Fibroblast of lung (primary cell): Measurements from ENCODE around the gene USO1. TPM values are rescaled to one million over a fixed set of nuclear protein-coding genes. Genes with fewer than 3 reads are reported as not detected.

ENCODE experiments used
- DNase-seq, 2 donors: peaks; one replicate each; pipeline versions ENCODE4 v3.0.0 to v3.0.0-alpha.2; 2010; ENCODE audit warnings: low read depth in 2 of 2
- H2AFZ ChIP-seq: 2 replicates; pipeline ENCODE4 v1.5.1; 2012; ENCODE audit warnings: low read length, control low read depth, inconsistent platforms
- H3K27ac ChIP-seq: 2 replicates; pipeline ENCODE4 v1.5.1; 2011; ENCODE audit warnings: low read length, control low read depth; ENCODE audit not compliant: insufficient read depth
- H3K27me3 ChIP-seq: 2 replicates; pipeline ENCODE4 v1.5.1; 2011; ENCODE audit warnings: mild to moderate bottlenecking, low read length; ENCODE audit not compliant: control insufficient read depth, insufficient read depth
- H3K36me3 ChIP-seq: 2 replicates; pipeline ENCODE4 v1.5.1; 2011; ENCODE audit warnings: low read length; ENCODE audit not compliant: control insufficient read depth, insufficient read depth
- H3K4me1 ChIP-seq: 2 replicates; pipeline ENCODE4 v1.5.1; 2011; ENCODE audit warnings: low read length; ENCODE audit not compliant: control insufficient read depth, insufficient read depth; ENCODE audit errors: extremely low read depth
- H3K4me2 ChIP-seq: 2 replicates; pipeline ENCODE4 v1.5.1; 2011; ENCODE audit warnings: low read length, control low read depth; ENCODE audit not compliant: insufficient read depth; ENCODE audit errors: extremely low read depth
- H3K4me3 ChIP-seq, 4 experiments: fragments of 200-600 bp in 1 of 4; sonication (generic) in 1 of 4; replicated peaks in 1 of 4; 2 replicates each; pipeline ENCODE4 v1.5.1; 2011 to 2016; ENCODE audit warnings: low read length in 4 of 4, low read depth in 3 of 4, mild to moderate bottlenecking in 3 of 4, control low read depth in 2 of 4, inconsistent platforms in 1 of 4, mixed read lengths in 1 of 4; ENCODE audit not compliant: insufficient read depth in 1 of 4; ENCODE audit errors: control extremely low read depth in 1 of 4
- H3K79me2 ChIP-seq: 2 replicates; pipeline ENCODE4 v1.5.1; 2012; ENCODE audit warnings: mild to moderate bottlenecking, low read length, inconsistent platforms; ENCODE audit not compliant: control insufficient read depth, insufficient read depth
- H3K9ac ChIP-seq: 2 replicates; pipeline ENCODE4 v1.5.1; 2011; ENCODE audit warnings: mild to moderate bottlenecking, low read length, control low read depth; ENCODE audit not compliant: insufficient read depth
- H3K9me3 ChIP-seq: 2 replicates; pipeline ENCODE4 v1.5.1; 2012; ENCODE audit warnings: low read depth, low read length; ENCODE audit not compliant: control insufficient read depth, insufficient read depth
- H4K20me1 ChIP-seq: 2 replicates; pipeline ENCODE4 v1.5.1; 2011; ENCODE audit warnings: low read length; ENCODE audit not compliant: control insufficient read depth, insufficient read depth; ENCODE audit errors: extremely low read depth
- CTCF ChIP-seq, 2 donors: IDR thresholded peaks in 1 of 2; conservative IDR thresholded peaks in 1 of 2; 1 replicate in 1 of 2; 2 replicates in 1 of 2; pipeline ENCODE4 v1.5.1; 2011 to 2012; ENCODE audit warnings: low read length in 2 of 2, control low read depth in 1 of 2, inconsistent platforms in 1 of 2, low read depth in 1 of 2, mild to moderate bottlenecking in 1 of 2
- EZH2 ChIP-seq: IDR thresholded peaks from 2 replicates; pipeline ENCODE4 v1.5.1; 2012; ENCODE audit warnings: low read length, control low read depth, mild to moderate bottlenecking; ENCODE audit errors: missing control alignments
- polyA plus RNA-seq, 2 donors: library from polyadenylated mRNA; depleted of rRNA in 1 of 2; stranded (reverse) in 1 of 2; unstranded in 1 of 2; fragments of >200 nt; gene quantifications; 2 replicates each; pipeline ENCODE4 v1.2.1, GENCODE V29; 2011 to 2012; ENCODE audit warnings: missing spikeins in 1 of 2
- total RNA-seq: library from RNA; depleted of rRNA; stranded (reverse); fragments of >200 nt; gene quantifications from 2 replicates; pipeline ENCODE4 v1.2.1, GENCODE V29; 2014

USO1 gene
- total and polyA plus RNA-seq, 2 donors (not counting 1 experiment from before 2014, with no cell fraction given), result 123 to 130 TPM

- DNase-seq, result peak; percentile 59 to 67
- H4K20me1 ChIP-seq, result no peaks in the 10 kb centered on the region
- TF ChIP-seq CTCF (conservative IDR thresholded peaks at IDR 0.05 in 1 of 2, IDR thresholded peaks at IDR 0.05 in 1 of 2; ENCODE audit: low read depth in 1 of 2, low read length in 2 of 2) (no peak), EZH2 (no peak)
- no peaks in the 10 kb centered on the region for H3K9me3 ChIP-seq
- peaks cover 2% of the 10 kb centered on the region for H3K36me3 ChIP-seq
- no peaks in the 10 kb centered on the region for H3K4me1 ChIP-seq
- no peak overlapping the region for H3K4me3 ChIP-seq
- no peak overlapping the region for H3K9ac ChIP-seq
- H2AFZ ChIP-seq, result no peak overlapping the region
- H3K79me2 ChIP-seq, result peaks cover 46% of the 10 kb centered on the region
- H3K27me3 ChIP-seq, result no peaks in the 10 kb centered on the region
- H3K4me2 ChIP-seq, result no peak overlapping the region
- no peak overlapping the region for H3K27ac ChIP-seq
Observed at GRCh38 chr4:75745161-75745560, 20.8 kb downstream of the USO1 start.

- Histone ChIP-seq H3K4me2 (no peak overlapping the region), H4K20me1 (no peaks in the 10 kb centered on the region), H3K9ac (no peak overlapping the region), H2AFZ (no peak overlapping the region), H3K36me3 (peaks cover 2% of the 10 kb centered on the region), H3K4me3 (no peak overlapping the region), H3K9me3 (no peaks in the 10 kb centered on the region), H3K4me1 (no peaks in the 10 kb centered on the region), H3K79me2 (peaks cover 43% of the 10 kb centered on the region), H3K27ac (no peak overlapping the region), H3K27me3 (no peaks in the 10 kb centered on the region)
- DNase-seq, result no peak
- TF ChIP-seq EZH2 (no peak), CTCF (conservative IDR thresholded peaks at IDR 0.05 in 1 of 2, IDR thresholded peaks at IDR 0.05 in 1 of 2; ENCODE audit: low read depth in 1 of 2, low read length in 2 of 2) (no peak)
Observed at GRCh38 chr4:75745721-75746199, 21.4 kb downstream of the USO1 start.

- H2AFZ ChIP-seq, result no peak overlapping the region
- no peak overlapping the region for H3K9ac ChIP-seq
- H3K4me2 ChIP-seq, result no peak overlapping the region
- H3K79me2 ChIP-seq, result peaks cover 12% of the 10 kb centered on the region
- no peaks in the 10 kb centered on the region for H3K9me3 ChIP-seq
- H3K36me3 ChIP-seq, result peaks cover 2% of the 10 kb centered on the region
- H3K27me3 ChIP-seq, result no peaks in the 10 kb centered on the region
- no peaks in the 10 kb centered on the region for H4K20me1 ChIP-seq
- H3K4me3 ChIP-seq, result no peak overlapping the region
- TF ChIP-seq EZH2 (no peak), CTCF (conservative IDR thresholded peaks at IDR 0.05 in 1 of 2, IDR thresholded peaks at IDR 0.05 in 1 of 2; ENCODE audit: low read depth in 1 of 2, low read length in 2 of 2) (no peak)
- no peak for DNase-seq
- no peaks in the 10 kb centered on the region for H3K4me1 ChIP-seq
- no peak overlapping the region for H3K27ac ChIP-seq
Observed at GRCh38 chr4:75752637-75753036, 28.3 kb downstream of the USO1 start.
